Measurements from ENCODE around the gene XRCC3.

Gene XRCC3

GRCh38 chr14:103706551-103707328, 8.5 kb downstream of the XRCC3 start:
- DNase-seq (ENCODE audit: low read depth, low spot score), result no peak

DNA sequence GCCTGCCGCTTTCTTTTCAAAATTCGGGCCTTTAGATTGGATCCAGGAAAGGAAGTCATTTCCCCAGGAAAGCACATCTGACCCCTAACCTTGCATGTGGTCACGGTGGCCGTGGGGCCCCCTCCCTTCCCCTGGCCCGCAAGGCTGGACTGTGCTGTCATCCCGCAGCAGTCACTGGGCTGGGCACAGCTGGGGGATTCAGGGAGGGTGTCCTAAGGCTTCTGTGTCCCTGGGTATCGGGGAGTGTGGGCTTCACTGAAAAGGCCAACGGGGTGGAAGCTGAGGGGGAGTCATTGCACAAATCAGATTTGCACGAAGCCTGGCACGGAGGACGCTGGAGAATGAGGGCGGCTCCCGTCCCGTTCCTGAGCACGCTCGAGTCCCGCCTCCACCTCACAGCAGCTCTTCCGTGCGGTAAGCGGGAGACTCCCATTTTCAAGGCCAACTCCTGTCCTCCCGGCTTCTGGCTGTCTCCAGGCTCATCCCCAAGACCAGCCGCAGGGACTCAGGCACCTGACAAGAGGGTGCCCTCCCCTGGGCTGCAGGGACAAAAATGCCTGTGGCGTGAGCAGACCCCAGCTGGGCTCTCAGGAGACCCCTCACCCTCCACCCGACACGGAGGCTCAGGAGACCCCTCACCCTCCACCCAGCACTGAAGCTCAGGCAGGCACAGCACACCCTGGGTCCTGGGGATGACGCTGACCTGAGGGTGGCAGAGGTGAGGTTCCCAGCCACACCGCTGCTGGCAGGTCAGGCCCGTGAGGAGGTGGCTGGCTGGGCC, 9.6 kb downstream of the XRCC3 start:
- DNase-seq (ENCODE audit: low read depth, low spot score), result no peak

DNA sequence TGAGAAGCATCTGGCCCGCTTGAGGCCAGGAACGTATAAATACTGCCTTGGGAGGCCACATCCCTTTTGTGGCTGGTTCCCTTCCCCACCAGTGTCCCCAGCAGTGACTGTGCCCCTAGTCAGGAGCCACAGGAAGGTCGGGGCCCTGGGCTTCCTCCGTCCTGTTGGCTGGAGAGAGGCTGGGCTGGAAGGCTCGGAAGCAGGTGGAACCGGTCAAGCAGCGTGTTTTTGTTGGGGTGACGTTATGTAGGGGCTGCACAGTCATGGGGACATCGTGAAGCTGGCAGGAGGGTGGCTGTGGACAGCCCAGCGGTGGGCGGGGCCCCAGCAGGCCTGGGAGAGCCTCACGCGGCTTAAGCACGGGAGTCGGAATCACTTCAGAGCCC, 10.1 kb downstream of the XRCC3 start:
- DNase-seq (ENCODE audit: low read depth, low spot score), result no peak

GRCh38 chr14:103704708-103705107, 10.5 kb downstream of the XRCC3 start:
- no peak for DNase-seq (ENCODE audit: low read depth, low spot score)

- no peak for DNase-seq (ENCODE audit: low read depth, low spot score)
Measured at GRCh38 chr14:103703433-103704385, 11.5 kb downstream of the XRCC3 start.

- DNase-seq (ENCODE audit: low read depth, low spot score), result no peak
Measured at GRCh38 chr14:103702497-103703432, 12.5 kb downstream of the XRCC3 start.

GRCh38 chr14:103702095-103702494, 13.2 kb downstream of the XRCC3 start:
- no peak for DNase-seq (ENCODE audit: low read depth, low spot score)

GRCh38 chr14:103700753-103701490, 14.3 kb downstream of the XRCC3 start:
- DNase-seq (ENCODE audit: low read depth, low spot score), result no peak

GRCh38 chr14:103699901-103700752, 15.1 kb downstream of the XRCC3 start:
- no peak for DNase-seq (ENCODE audit: low read depth, low spot score)

DNA sequence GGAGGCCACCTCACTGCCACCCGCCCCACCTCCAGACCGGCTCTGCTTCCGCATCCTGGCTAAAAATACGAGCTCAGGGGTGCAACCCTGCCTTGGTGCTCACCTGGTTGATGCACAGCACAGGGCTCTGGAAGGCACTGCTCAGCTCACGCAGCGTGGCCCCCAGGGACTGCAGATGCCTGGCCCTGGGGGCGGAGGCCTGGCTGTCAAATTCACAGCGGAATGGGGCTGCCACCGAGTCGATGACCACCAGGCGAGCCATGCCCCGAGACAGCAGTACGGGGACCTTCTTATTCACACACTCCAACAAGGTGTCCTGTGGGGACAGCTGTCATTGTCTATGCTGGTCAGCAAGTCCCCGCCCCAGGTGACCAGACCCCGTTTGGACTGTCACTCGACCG, 16.0 kb downstream of the XRCC3 start:
- DNase-seq (ENCODE audit: low read depth, low spot score), result no peak

DNA sequence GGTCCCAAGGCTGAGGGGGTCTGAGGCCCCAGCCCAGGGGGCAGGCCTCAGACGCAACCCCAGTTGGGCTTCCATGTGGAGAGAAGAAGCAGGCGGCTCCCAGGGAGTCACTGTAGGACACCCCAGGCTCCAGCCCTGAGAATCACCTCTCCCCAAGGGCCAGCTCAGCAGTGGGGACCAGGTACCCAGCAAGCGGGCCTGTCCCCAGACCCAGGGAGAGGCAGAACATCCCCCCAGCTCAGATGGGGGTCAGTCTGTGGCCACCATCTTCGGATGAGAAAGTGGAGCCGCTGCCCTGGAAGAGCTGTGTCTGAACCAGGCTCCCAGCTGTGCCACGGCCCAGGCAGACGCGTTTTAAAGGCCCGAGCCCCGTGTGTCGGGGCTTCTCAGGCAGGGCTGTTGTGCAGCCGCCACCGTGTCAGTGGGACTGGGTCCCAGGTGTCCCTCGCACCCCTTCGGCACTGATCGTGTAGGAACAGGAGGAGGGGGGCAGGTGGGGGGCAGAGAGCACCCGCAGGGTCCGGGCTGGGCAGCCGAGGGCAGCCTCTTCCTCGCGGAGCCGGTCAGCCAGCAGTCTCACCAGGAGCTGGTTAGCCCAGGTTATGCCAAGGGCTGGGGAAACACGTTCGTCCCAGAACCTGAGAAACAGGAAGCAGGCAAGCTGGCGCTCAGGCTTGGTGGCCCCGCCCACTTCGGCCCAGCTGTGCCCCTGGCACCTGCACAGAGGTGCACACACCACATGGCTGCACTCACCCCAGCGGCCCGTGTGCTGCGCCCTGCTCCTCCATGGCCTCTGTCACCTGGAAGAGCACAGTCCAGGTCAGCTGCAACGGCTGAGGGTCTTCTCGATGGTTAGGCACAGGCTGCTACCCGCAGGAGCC, 16.6 kb downstream of the XRCC3 start:
- no peak for DNase-seq (ENCODE audit: low read depth, low spot score)

- no peak for DNase-seq (ENCODE audit: low read depth, low spot score)
Measured at GRCh38 chr14:103697603-103698379, 17.5 kb downstream of the XRCC3 start.

GRCh38 chr14:103697206-103697602, 18.0 kb downstream of the XRCC3 start:
- DNase-seq (ENCODE audit: low read depth, low spot score), result no peak

DNA sequence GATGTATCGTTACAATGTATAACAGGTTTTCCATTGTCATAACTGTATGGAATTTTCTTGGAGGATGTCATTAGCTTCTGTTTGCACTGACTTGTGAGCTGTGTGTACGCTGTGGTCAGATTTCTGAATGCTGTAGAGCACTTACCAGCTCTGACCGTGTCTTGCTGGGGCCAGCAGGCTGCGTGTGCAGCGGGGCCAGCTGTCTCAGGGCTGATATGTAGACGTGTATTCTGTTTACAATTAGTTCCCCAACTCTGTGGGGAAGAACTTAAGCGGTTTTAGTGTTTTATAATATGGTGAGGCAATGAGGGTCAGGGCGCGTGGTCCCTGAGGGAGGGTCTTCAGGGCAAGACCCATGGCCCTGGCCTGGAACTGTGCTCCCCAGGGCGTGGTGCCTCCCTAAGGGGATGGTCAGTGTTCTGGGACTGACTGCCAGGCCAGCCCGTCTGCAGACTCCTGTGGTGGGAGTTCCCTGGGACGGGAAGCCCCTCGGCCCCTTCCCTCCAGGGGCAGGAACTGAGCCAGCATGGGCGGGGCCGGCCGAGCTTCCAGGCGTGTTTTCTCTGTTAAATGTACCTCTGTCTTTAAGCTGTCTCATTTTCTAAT, 18.7 kb downstream of the XRCC3 start:
- DNase-seq (ENCODE audit: low read depth, low spot score), result peak; percentile 59

DNA sequence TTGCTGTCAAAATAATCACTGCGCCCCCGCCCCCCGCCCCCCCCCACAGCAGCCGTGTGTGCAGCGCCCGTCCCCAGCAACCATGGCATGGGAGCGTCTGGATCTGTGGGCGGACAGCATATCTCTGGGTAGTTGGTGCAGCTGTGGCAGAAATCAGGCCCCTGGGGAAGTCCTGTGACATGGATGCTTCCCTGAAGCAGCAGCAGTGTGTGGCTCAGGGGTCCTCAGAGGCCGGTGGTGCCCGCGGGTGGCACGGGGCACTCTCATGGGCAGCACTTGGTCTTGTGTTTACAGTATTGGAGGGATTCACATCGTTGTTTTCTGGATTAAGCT, 19.2 kb downstream of the XRCC3 start:
- DNase-seq (ENCODE audit: low read depth, low spot score), result no peak

GRCh38 chr14:103695296-103696069, 19.8 kb downstream of the XRCC3 start:
- DNase-seq (ENCODE audit: low read depth, low spot score), result no peak

All from astrocyte of the hippocampus (primary cell).